GM18861 (cell line): ENCODE measurements around the gene GPX3.

Experiments
- ATAC-seq: cut with Tn5 transposase; IDR thresholded peaks from one replicate; pipeline ENCODE4 v1.9.1; 2021; ENCODE audit not compliant: unreplicated experiment

The GPX3 gene

GRCh38 chr5:151033217-151033934, 13.0 kb downstream of the GPX3 start:
- no peak for ATAC-seq

- ATAC-seq, result no peak
Observed at GRCh38 chr5:151034422-151035379, 14.3 kb downstream of the GPX3 start.

- no peak for ATAC-seq
Observed at GRCh38 chr5:151036556-151036955, 16.2 kb downstream of the GPX3 start.

GRCh38 chr5:151037561-151038411, 17.4 kb downstream of the GPX3 start:
- no peak for ATAC-seq

- no peak for ATAC-seq
Observed at GRCh38 chr5:151038412-151038745, 18.0 kb downstream of the GPX3 start.

DNA sequence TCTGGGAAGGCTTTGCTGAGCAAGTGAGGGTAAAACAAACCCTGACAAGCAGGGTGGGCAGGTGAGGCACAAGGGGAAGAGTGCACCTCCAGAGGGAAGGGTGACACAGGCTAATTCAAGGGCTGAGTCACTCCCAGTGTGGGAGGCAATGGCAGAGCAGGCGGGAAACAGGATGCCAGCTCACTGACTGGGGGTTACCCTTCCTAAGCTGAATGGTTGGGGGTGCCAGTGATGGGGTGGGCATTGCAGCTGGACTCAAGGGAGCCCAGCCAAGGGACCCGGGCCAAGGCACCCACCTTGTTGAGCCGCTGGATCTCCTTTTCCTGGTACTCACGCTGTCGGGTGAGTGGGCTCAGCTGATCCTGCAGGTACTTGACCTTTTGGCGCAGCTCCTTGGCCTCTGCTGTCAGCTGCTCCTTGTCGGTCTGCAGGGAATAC, 18.4 kb downstream of the GPX3 start:
- ATAC-seq, result no peak

DNA sequence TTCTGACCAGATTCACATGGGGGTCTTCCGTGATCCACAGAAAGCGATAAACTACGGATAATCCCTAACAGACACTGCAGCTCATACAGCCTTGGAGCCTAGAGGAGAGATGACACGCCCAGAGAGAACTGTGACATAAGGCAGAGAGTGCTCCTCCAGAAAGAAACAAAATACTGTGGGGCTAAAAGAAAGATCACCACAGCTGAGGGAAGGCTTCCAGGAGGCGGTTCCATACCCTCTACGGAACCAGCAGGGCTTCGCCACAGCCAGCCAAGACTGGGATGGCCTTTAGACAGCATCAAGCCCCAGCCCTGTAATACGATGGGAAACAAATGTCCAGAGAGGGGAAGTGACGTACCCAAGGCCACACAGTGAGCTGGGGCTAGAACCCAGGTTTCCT, 19.3 kb downstream of the GPX3 start:
- no peak for ATAC-seq

DNA sequence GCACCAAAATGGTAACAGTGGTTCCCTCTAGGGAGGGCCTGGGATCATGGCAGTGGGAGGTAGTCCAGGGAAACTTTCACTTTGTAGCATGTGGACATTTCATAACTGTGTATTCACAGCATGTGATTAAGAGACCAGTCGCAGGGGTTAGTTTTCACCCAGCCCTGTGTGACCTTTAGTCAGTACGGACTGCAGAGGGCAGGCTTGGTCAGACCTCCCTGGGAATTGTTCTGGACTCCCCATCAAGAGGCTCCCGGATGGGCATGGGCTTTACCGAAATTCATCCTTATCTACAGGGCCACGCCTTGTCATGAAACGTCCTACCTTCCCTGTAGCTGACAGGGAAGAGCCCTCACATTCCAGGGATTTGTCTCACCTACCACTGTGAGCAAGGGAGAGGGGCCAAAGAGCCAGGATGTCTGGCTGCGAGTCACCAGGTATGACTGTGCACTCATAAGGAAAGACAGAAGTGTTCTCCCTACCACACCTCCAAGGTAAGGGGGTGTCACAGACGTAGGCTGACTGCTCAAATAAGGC, 19.9 kb downstream of the GPX3 start:
- ATAC-seq, result no peak

DNA sequence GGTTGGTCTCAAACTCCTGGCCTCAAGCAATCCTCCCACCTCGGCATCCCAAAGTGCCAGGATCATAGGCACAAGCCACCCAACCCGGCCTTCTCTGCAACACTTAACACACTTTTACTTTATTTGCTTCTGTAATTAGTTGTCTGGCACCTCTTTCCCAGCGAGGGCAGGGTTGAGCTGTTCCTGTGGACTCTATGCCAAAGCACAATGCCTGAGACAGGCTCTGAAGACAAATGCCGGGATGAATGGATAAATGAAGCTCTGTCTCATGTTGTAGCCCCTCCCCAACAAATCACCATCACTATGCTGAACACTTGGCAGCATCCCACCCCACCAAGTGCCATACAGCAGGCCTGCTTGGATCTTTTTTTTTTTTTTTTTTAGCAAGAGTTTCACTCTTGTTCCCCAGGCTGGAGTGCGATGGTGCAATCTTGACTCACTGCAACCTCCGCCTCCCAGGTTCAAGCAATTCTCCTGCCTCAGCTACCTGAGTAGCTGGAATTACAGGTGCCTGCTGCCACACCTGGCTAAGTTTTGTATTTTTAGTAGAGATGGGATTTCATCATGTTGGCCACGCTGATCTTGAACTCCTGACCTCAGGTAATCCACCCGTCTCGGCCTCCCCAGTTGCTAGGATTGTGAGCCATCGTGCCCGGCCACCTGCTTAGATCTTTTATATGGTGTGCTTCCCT, 21.3 kb downstream of the GPX3 start:
- ATAC-seq, result no peak

- no peak for ATAC-seq
Observed at GRCh38 chr5:151042453-151043093, 22.2 kb downstream of the GPX3 start.

- ATAC-seq, result peak; percentile 43
Observed at GRCh38 chr5:151047814-151048425, 27.5 kb downstream of the GPX3 start.

- ATAC-seq, result no peak
Observed at GRCh38 chr5:151048526-151048925, 28.1 kb downstream of the GPX3 start.

DNA sequence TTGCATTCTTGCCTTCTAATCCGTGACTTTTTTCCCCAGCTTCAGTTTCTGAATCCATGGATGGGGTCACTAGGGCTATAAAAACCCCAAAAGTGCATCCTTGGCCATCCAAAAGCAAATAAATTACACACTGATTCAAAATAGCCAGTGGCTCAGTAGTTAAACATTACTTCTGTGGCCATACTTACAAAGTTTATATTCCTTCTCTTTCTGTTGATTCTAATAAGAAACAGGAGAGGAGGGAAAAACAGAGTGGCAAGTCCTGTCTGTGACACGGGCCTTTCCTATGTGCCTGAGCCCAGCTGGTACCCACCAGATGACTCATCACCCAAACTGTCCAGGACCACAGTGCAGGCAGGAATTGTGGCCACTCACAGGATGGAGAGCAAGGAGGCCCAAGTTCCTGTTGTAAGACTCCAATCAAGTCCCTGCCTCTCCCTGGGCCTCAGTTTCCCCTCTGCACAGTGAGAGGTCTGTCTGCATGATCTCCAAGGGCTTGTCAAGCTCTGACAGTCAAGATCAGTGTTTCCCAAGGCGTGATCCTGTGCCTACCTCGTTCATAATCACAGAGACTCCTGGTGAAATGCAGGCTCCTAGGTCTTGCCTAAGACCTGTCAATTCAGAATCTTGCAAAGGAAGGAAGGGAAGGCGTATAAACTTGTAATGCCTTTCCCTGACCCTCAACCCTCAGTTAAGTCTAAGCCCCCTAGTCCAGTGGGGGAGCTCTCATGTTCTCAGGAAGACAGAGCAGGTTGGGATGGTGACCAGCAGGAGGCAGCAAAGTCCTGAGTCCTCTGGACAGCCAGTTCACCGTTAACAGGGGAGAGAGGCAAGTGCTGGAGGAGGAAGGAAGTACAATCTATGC, 30.9 kb downstream of the GPX3 start:
- ATAC-seq, result peak; percentile 84

DNA sequence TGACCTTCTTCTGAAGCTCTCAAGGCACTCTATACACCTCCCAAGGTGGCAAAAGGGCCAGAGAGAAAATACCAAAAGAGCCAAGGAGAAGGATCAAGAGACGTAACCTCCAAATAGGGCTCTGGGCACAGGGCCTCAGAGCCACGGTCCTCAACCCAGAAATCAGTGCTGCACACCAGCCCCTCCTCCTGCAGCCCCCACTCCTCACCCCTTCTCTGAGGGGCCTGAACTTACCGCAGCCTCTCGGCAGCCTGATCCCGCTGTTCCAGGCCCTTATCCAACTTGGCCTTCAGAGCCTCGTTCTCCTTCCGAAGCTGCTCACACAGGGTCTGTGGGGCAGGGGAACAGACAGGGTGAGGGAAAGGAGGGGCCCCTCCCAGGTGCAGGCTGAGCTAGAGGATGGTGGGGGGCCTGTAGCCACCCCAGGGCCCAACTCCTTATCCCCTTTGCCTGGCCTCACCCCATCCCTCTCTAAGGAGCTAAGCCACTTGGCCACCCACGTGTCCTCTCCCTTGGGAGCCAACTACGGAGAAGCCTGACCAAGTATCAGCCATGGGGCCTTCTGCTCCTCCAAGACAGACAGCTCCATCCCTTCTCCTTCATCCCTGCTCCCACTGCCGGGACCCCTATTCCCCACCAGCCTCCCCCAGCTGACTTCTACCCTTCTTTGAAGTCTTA, 31.7 kb downstream of the GPX3 start:
- no peak for ATAC-seq

DNA sequence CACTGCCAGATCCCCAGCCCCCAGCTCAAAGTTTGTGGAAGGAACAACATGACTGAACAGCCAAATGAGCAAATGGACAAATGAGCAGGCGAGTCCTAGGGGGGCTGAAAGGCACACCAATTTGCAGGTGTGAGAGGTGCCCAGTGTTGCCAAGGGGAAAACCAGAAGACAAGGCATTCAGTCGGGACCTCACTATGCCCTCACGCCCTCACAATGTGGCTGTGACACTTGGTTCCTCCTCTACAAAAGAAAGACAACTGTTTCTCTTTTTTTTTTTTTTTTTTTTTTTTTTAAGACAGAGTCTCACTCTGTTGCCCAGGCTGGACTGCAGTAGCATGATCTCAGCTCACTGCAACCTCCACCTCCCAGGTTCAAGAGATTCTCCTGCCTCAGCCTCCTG, 32.4 kb downstream of the GPX3 start:
- no peak for ATAC-seq

DNA sequence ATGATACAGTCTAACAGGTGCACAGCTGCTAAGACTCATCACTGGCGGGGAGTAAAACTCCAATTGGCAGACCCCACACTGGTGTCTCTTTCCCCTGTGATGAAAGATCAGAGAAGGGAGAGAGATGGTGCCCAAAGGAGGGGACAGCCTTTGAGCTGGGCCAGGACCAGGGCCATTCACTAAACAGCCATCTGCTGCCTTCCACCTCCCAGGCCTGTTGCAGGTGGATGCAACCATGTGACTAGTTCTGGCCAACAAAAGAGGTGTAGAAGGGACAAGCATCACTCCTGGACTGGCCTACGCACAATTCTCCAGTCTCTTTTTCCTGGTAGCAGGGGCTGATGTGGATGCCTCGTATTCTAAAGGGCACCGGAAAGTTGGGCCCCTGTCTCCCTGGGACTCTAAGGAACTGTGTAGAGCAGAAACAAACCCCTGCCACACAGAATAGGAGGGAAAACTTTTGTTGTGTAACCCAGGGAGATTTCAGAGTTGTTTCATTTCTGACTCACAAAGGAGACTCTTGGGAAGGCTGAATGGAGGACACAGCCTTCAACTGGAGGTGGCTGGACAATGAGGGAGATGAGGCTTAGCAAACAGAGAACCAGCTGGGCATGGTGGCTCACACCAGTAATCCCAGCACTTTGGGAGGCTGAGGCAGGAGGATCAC, 33.5 kb downstream of the GPX3 start:
- ATAC-seq, result no peak

DNA sequence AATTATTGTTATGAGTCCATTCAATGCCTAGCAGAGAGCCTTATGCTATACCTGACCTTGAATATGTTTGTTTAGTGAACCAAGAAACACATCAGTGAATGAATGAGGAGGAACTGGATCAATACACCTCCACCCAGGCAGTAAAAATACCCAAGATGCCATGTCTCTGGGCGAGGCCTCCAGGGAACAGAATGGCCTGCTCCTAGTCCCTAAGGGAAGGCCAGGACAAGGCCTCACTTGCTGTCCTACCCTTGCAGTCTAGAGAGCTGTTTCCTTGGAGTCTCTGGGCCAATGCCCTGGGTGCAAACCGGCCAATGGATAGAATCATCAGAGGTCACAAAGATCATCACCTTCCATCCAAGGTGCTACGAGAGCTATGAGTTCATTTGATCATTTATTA, 34.3 kb downstream of the GPX3 start:
- ATAC-seq, result no peak

DNA sequence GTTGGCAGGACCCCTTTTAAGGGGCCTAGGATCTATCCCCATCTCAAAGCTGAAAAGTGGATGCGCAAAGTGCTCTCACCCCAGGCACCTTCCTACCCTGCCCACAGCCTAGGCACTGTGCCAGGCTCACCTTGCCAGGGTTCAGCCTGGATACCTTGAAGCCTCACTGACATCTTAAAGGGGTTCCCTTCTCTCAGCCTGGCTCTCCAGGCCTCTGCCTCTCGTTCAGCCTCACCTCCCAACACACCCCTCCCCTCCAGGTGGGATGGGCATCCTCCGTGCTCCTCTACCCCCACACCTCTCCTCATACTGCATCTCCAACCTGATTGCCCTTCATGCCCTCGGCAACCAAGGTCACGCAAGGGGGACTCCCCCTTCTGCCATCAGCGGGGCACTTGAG, 34.9 kb downstream of the GPX3 start:
- no peak for ATAC-seq
